GM06990 (cell line): ENCODE results near the gene RPH3AL.

Source experiments
- DNase-seq: peaks from one replicate; pipeline ENCODE4 v3.0.0-alpha.2; 2011; ENCODE audit not compliant: insufficient read length; ENCODE audit errors: extremely low read depth
- H3K27me3 ChIP-seq: replicated peaks from 2 replicates; pipeline ENCODE4 v1.6.0; 2011; ENCODE audit warnings: low read length; ENCODE audit not compliant: control insufficient read depth, insufficient read depth
- H3K36me3 ChIP-seq: 2 replicates; pipeline ENCODE4 v1.5.1; 2011; ENCODE audit warnings: low read length; ENCODE audit not compliant: control insufficient read depth, insufficient read depth
- H3K4me3 ChIP-seq: replicated peaks from 2 replicates; pipeline ENCODE4 v1.5.1; 2011; ENCODE audit warnings: low read depth, mild to moderate bottlenecking, control low read depth, low read length
- CTCF ChIP-seq: IDR thresholded peaks from 2 replicates; pipeline ENCODE4 v1.5.1; 2011; ENCODE audit warnings: low read length, control low read depth, mild to moderate bottlenecking, inconsistent platforms; ENCODE audit not compliant: insufficient read depth, poor library complexity, severe bottlenecking

The RPH3AL gene

GRCh38 chr17:385836-386140, 33.2 kb upstream of the RPH3AL start:
- TF ChIP-seq CTCF: no peak
- no peaks in the 10 kb centered on the region for H3K36me3 ChIP-seq
- H3K27me3 ChIP-seq: no peaks in the 10 kb centered on the region; the same call in 1 of the 2 replicates
- peak overlapping the region; percentile 44 for H3K4me3 ChIP-seq
- no peak for DNase-seq

GRCh38 chr17:385178-385835, 32.7 kb upstream of the RPH3AL start:
- Histone ChIP-seq H3K4me3 (peak overlapping the region; percentile 44), H3K27me3 (no peaks in the 10 kb centered on the region; the same call in 1 of the 2 replicates), H3K36me3 (no peaks in the 10 kb centered on the region)
- no peak for TF ChIP-seq CTCF
- DNase-seq: no peak

DNA sequence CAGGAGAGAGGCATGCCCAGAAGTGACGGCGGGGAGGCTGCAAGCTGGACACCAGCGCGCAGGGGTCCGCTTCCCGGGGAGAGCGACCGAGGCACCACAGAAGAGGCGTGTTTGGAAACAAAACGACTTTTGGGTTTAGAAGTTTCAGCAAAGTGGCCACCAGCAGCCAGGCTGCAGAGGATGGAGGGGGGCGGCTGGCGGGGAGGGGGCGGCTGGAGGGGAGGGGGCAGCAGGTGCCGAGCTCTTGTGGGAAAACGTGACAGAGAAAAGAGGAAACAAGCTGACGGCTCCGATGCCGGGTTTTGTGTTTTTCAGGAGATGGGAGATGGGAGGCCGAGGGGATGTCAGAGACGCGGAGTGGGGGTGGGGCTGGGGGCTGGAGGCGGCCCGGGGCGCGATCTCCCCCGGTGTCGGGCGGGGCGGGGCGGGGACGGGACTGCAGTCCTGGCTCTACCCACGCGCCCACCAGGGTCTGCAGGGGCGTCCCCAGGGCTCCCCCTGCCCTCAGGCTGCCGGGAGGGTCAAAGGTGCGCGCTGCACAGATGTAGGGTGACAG, 32.1 kb upstream of the RPH3AL start:
- Histone ChIP-seq H3K27me3 (no peaks in the 10 kb centered on the region; the same call in 1 of the 2 replicates), H3K36me3 (no peaks in the 10 kb centered on the region), H3K4me3 (no peak overlapping the region)
- no peak for TF ChIP-seq CTCF
- DNase-seq: no peak

DNA sequence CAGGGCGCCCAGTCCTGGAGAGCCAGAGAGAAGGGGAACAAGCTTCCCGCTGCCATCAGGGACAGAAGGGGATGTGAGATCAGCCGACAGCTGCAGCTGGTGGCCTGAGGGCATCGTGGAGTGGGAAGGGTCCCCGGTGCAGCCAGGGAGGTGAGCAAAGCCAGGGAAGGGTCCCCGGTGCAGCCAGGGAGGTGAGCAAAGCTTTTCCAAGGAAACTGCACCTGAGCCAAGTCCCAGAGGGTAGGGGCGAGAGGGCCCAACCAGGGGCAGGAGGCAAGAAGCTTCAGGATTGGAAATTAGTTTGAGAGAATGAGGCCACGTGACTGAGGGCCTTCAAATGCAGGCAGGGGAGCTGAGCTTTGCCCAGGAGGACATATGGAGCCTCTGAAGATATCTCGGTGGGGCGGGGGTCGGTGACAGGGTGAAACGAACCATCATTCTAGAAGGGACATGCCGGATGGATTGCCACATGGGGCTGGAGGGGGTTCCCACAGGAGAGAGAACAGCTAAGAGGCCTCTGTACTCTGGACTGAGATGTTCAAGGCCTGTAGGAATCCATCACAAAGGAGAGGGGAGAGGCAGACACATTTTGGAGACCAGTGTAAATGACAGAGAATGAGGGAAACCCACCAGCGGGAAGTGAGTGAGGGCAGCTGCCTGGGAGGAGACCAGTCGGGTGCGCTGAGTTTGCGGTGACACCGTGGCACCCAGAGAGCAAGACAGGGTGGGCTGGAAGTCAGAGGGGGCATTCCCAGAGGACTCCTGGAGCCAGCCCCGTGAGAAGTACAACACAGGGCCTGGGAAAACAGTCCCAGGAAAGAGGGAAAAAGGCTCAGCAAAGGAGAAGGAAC, 31.4 kb upstream of the RPH3AL start:
- H3K27me3 ChIP-seq: no peaks in the 10 kb centered on the region; the same call in 1 of the 2 replicates
- H3K4me3 ChIP-seq: no peak overlapping the region
- no peak for TF ChIP-seq CTCF

DNA sequence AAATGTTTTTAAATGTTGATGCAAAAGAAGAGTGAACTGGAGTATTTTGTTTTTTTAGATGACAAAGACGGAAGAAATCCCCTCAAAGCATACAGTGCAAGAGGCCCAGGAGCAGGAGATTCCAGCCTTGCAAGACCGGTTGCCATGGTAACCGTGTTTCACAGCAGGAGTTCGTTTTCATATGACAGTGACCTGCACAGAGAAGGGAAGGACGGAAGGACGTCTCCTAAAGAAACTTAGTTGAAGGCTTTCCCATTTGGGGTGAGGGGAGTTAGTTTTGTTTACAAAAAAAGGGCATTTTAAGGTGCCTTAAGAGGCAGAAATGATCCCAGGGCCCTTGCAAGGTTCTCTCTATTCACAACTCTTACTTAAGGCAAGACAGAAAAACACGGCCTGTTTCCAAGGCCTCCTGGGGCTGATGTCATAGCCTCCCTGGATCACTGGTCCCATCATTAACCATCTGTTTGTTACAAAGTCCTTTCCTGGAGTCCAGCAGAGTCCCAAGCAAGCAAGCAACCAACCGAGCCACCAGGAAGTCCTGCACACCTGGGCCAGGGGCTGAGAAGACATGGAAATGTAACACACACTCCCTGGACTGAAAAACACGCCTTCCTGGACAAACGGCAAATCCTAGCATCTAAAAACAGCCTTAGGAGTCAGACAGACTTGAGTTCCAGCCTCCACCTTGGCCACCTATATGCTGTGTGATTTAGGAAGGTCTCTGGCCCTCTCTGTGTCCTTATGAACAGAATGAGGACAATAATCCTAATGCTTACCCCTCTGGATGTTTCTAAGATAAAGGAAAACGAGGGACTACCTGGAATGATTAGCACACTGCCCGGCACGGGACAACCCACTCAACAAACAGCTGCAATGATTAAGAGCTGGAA, 30.3 kb upstream of the RPH3AL start:
- DNase-seq: no peak
- no peaks in the 10 kb centered on the region for H3K36me3 ChIP-seq
- no peak overlapping the region for H3K4me3 ChIP-seq
- no peak for TF ChIP-seq CTCF
- H3K27me3 ChIP-seq: no peaks in the 10 kb centered on the region; the same call in 1 of the 2 replicates

More for the DNA sequence above, 31.4 kb upstream of the RPH3AL start:
- DNase-seq: no peak
- H3K36me3 ChIP-seq: no peaks in the 10 kb centered on the region
